Measurements from ENCODE around the gene SLC6A4.
"Not testable (repeated sequence)": the region's sequence is repeated elsewhere in the genome, so short reads cannot be mapped to it uniquely, and the experiment has no call there.

The SLC6A4 gene

DNA sequence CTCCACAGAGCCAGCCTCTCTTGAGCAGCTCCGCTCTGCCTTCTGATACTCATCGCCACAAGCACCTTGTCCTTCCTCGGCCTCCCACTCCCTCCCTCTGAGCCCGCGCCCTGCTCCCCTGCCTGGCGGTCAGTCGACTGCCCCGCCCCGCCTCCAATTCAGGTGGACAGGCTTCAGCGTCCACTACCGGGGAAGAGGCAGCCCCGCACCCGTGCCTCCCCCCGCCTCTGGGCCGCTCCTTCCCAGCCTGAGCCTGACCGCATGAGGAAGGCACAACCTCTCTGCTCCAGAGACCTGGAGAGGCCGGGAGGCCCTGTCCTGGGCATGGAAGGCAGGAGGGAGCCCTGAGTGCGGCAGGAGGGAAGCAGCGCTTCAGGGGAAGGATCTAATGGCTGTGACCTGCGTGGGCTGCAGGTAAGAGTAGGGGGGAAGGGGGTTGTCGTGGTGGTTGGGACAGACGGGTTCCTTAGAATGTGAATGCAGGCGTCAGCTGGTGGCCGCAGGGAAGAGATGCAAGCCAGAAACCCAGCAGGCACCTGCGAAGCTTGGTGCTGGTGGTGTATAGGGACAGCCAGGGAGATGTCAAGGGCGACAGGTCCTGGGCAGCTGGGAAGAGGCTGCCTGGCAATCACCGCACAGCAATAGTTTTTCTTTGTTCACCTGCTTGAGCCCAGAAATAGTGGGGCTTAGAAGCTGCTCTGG is 3.0 kb upstream of the SLC6A4 start:
- no peak for DNase-seq (ENCODE audit: low spot score)

DNA sequence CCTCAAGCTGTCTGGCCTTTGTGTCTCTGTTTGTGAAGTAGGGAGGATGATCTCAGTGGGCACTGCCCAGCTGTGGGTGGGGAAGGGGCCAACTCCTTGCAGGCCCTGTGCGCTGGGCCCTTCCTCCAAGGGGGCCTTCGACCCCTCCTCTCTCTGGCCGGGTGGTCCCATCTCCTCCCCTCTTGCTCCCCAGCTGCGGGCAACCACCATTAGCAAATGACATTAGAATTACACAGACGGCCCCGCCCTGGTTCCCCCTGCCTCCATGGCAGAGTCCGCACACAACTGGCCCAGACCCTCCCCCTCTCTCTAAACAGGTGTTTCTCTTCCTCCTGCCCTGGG is 2.5 kb upstream of the SLC6A4 start:
- DNase-seq (ENCODE audit: low spot score) = no peak

DNA sequence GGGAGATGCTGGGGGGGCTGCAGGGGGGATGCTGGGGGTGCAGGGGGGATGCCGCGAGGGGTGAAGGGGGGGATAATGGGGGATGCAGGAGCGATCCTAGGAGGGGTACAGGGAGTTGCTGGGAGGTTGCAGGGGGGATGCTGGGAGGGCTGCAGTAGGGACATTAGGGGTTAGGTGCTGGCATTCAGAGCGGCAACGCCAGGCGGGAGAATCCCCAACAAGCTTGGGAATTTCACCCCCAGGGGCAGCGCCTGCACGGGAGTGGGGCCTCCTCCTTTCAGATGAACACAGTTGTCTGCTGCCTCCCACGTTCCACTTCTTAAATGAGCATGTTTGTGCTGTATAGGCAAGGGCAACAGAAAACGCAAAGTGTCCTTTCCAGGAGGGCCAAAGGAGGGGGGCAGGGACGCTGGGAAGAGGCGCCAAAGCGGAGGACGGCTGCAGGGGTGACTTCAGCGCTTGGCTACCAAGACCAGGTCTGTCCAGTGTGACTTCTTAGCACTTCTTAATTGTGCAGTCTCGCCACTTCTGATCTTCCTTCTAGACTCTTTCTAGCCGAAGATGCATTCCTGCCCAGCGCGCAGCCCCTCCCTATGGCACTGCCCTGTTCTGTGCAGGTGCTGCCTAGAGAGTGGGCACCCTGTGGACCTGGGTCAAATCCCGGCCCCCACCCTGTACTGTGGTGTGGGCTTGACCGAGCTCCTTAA is 2.0 kb upstream of the SLC6A4 start:
- no peak for DNase-seq (ENCODE audit: low spot score)

DNA sequence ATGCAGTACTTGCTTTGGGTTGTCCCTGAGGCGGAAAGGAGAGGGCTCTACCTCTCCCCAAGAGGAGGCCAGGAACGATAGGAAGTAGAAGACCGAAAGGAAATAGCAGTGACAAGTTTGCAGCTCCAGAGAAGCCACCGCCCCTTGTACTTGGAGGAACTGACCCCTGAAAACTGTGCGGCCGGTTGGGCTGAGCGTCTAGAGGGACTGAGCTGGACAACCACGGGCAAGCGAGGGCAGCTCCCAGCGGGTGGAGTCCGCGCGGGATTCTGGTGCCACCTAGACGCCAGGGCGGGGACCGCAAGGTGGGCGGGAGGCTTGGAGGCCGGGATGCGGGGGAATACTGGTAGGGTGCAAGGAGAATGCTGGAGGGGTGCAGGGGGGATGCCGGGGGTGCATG is 1.3 kb upstream of the SLC6A4 start:
- peak; percentile 53 for DNase-seq (ENCODE audit: low spot score)

DNA sequence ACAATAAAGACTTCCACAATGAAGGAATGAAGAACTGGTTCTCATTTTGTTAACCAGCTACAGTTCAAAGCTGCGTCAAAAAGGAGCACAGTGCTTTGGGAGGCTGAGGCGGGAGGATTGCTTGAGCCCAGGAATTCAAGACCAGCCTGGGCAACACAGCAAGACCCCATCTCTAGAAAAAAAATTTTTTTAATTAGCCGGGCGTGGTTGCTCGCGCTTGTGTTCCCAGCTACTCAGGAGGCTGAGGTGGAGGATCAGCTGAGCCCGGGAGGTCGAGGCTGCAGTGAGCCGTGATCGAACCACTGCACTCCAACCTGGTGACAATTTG is 764 bp upstream of the SLC6A4 start:
- no peak for DNase-seq (ENCODE audit: low spot score)

DNA sequence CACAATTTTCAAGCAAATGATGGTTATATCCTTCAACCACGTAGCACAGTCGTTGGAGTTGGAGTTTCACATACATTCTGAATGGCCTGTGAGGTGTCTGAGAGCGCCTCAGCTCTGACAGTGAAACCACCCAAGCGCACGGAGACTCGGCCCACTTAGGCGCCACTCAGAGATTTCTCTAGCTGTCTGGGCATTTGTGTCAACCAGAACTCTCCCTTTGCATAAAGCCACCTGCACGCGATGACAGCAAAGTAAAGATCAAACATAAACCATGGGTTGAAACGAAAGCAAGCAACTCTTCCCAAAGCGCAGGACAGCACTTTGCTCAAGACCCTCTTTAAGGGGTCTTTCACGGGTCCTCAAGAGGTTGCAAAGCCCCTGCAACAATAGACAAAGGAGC is 533 bp downstream of the SLC6A4 start:
- no peak for DNase-seq (ENCODE audit: low spot score)

DNA sequence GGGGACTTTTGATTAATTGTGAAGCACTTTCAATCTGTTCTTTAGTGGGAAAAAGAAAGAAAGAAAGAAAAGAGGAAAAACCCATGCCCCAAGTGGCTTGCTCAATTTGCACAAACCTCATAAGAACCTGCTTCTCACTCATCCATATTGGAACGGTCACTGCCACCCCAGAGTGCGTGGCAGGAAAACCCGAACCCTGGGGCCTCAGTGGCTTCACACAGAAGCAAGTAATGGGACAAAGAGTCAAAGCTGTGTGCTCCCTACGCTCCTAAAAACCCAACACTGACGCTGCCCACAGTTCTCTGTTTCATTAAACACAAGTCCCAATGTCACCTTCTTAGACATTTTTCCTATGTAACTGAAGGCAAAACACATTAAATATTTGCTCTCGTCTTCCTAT is 1.2 kb downstream of the SLC6A4 start:
- no peak for DNase-seq (ENCODE audit: low spot score)

DNA sequence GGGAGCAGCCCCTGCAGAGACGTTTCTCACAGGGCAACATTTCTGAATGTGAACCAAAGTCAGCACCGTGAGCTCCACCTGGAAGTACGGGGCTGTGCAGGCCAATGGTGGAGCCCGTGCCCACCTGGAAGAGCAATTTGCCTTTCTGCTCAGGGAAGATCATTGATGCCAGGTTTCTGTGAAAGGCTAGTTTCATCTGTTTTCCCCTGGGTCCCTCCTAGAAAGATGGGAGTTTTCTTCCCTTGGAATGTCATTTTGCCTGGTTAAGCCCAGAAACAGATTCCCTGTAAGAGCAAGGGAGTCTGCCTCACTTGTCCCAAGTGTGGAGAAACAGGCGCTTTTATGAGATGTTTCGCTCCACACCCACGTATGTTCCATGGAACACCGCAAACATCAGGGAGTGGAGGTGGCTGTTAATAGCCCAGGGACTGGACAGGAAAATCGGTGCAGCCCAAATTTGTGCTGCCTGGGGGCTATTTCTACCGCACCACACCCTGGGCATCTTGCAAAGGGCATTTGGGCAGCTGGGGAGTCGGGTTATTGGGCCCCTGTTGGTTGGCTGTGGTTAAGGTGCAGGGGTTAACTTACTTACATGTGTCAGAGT is 2.6 kb downstream of the SLC6A4 start:
- no peak for DNase-seq (ENCODE audit: low spot score)

DNA sequence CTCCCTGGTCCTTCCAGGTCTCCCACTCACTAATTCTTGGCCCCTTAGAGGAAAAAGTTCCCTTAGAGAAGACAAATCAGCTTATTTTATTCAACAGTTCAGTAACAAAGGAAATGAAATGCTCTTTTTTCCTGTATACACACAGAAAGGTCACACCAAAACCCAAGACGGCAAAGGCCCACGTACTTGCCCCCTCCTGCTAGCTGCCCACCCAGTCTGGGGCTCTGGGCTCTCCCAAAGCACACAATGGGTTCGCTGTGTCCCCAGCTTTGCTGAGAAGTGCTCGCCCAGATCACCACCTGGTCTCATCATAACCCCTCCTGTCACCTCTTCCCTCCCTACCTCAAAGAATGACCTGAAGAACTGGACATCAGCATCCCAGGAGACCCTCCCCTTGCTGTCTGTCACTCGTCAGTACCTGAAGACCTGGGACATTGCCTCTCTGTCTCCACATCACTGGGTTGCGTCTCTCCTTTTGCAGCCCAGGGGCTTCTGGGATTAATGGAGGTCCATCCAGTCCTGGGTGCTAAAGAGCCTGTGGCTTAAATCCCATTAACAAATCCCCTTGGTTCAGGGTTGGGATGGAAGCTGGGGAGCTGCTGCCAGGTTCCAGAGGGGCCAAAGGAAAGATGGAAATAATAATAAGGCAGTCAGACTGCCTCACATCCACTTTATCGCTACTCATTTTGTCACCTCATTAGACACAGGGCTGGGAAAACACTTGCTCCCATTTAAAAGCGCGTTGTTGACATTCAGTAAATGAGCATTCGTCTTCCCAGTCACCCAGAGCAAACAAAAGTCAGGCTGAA is 3.3 kb downstream of the SLC6A4 start:
- DNase-seq (ENCODE audit: low spot score) = no peak

DNA sequence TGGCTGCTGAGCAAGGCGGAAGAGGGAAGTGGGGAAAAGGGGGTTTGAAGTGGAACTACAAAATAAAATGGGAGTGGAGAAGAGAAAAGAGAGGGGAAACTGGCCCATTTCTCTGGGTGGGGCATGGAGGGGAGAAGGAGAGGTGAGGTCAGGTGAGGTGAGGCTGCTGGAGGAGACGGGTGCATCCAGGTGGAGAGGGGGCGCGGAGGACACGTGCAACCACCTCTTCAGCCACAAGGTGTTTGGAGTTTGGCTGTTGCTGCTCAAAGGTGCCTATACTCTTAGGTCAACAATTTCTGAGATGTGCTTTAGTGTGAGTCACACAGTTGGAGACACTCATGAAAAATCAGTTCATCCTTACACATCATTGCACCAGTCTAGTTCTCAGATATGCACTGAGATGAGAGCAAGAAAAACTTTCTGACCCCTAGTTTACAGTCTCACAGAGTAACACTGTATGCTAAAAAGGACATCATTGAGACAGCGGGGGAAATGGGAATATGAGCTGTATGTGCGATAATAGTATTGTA is 4.8 kb downstream of the SLC6A4 start:
- peak; percentile 32 for DNase-seq (ENCODE audit: low spot score)

DNA sequence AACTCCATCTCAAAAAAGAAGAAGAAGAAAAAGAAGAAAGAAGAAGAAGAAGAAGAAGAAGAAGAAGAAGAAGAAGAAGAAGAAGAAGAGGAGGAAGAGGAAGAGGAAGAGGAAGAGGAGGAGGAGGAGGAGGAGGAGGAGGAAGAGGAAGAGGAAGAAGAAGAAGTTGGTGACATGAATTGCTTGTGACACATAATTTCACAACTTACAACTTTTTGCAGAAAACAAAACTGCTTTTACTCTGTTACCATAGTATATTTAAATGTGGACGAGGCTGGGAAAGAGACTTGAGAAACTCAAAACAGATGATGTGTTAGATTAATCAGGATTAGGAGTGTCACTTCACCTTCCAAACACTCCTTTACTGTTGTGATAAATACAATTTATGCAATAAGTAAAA is 5.5 kb downstream of the SLC6A4 start:
- not testable (repeated sequence) for DNase-seq (ENCODE audit: low spot score)

DNA sequence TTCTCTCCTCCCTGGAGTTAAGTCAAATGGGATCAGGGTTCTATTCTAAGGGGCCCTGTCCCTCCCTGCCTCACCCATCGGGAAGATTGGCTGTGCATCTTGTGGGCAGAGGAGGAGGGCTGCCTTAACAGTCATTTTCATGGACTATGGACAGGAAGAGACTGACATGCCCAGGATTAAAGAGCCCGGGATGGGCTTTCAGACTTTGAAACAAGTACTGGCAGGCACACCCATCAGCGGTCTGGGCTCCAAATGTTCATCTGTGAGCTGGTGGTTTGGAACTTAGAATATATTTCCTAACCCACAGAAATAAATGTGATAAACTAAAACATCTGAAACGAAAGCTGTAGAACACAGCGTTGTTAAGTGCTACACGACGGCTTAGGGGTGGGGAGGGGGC is 6.5 kb downstream of the SLC6A4 start:
- no peak for DNase-seq (ENCODE audit: low spot score)

DNA sequence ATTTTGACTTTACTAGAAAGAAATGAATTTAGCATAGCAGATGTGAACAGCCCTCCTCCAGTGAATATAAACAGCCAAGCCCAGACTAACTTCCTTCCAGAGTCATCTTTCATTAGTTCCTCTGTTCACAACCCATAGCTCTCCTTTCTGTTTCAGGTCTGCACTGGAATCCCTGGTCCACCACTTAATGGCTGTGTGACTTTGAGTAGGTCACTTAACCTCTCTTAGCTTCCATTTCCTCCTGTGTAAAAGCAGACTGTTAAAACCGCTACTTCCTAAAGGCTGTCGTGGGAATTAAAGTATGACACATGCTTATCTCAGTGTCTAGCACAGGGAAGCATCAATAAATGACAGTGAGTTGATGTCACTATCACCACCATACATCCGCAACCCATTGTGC is 7.5 kb downstream of the SLC6A4 start:
- DNase-seq (ENCODE audit: low spot score) = no peak

DNA sequence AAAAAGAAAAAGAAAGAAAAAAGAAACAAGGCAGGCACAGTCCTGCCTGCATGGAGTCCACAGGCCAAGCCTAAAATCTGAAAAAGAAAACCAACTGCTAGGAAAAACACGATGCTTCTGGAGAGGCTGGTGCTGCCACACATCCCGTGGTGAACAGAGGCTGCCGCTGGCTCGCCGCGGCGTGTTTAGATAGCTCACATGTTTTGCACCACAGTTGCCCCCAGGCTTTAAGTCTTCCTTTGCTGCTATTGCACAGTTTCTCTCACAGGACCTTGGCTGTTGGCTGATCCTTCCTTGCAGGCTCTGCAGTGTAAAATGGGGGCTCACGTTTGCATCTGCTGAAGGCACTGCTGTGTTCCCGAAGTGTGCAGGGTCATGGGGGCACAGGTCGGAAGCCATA is 8.6 kb downstream of the SLC6A4 start:
- DNase-seq (ENCODE audit: low spot score) = no peak

DNA sequence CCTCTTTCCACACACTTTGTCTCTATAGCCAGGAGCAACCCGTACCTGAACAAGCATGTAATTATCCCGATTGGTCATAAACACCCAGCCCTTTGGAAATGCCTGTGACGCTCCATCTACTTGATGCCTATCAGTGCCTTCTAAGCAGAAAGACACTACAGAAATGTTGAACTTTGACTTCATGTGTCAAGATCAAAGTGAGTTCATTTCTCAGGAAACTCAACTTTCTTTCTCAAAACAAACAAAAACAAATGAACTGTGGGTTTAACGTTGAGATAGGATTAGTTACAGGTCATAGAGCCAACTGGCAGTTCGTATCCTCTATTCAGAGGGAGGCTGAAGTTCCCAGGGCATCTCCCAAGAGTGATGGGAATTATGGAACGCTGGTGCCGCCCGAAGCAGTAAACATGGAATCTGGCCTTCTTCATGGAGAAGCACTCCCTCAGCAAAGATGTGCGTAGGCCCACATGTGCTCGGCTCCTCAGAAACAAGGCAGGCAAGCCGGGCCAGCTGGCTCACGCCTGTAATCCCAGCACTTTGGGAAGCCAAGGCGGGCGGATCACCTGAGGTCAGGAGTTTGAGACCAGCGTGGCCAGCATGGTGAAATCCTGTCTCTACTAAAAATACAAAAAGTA is 9.5 kb downstream of the SLC6A4 start:
- peak; percentile 24 for DNase-seq (ENCODE audit: low spot score)

DNA sequence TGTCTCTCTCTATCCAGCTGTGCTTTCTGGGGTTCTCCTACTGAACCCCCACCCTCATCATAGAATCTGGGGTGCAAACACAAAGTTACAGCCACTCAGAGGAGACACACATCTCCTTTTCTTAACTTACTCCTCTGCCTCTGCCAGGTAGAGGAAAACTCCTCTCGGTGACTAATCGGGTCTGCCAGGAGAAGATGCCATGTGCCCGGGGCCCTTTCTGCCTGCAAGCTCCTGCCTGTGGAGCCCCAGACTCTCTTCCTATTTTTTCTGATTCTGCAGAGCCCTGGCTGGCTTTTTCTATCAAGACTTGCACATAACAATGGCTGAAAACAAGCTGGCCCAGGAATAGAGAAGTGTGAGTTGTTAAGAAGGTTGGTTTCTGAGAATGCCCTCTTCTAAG is 10.4 kb downstream of the SLC6A4 start:
- DNase-seq (ENCODE audit: low spot score) = no peak

DNA sequence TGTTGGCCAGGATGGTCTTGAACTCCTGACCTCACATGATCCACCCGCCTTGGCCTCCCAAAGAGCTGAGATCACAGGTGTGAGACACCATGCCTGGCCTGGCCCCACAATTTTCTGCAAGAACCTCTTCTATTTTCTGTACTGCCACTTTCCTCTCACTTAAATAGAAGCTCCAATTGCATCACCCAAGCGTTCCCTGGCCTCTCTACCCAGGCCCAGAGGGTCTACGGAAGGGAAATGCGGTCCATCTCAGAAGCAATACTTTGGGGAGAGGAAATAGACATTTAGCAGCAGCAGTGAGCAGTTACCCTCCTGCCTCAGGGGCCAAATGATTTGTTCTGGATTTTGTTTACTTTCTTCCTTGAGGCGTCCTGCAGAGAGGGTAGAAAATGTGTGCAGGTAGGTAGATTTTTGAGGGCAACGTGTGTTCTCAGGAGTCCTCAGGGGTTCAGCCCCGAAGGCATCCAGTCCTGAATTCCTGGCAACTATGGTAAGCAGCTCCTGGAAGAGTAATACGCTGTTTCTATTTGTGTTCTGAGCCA is 11.0 kb downstream of the SLC6A4 start:
- DNase-seq (ENCODE audit: low spot score) = no peak

DNA sequence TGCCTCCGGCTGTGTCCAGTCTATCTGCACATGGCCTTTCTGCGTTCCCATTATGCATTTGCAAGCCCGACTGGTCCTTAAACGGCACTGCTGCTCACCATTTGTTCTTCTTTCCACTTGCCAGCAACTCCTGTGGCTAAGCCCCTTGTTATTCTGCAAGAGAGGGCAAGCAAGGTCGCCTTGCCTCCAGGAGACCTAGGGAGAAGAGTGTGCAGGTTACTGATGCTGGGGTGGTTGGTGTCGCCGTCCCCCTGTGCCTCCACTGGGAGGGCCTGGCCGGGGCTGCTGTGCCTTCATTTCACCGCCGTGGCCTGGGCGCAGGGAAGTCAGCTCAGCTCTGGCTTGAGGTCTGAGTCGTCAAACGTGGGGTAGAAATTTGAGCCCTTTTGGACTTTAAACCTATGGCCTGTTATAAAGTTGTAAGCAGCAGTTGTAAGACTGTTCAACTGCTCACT is 12.7 kb downstream of the SLC6A4 start:
- DNase-seq (ENCODE audit: low spot score) = no peak

DNA sequence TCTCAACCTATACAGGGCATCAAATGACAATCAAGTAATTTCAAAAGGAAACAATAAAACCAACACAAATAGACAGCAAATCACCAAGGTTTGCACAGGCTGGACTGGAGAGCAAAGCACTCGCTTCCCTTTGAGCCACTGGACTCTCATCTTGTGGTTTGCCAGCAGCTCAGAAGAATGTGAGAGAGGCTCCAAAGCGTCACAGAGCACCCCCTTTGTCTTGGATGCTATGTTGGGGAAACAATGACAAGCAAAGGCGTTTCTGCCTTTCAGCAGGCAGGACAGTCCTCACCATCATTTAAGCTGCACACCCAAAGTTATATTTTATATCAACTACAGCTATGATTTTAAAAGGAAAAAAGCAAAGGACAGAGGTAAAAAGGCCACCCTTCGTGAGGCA is 13.2 kb downstream of the SLC6A4 start:
- DNase-seq (ENCODE audit: low spot score) = no peak

DNA sequence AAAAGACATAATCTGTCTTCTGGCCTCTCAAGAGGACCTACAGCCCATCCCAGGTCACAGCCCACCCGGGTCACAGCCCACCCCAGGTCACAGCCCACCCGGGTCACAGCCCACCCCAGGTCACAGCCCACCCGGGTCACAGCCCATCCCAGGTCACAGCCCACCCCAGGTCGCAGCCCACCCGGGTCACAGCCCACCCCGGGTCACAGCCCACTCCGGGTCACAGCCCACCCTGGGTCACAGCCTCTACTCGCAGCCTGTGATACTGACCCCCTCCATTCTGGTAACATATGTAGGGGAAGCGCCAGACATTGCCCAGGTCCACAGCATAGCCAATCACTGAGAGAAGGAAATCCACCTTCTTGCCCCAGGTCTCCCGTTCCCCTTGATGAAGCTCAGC is 14.2 kb downstream of the SLC6A4 start:
- no peak for DNase-seq (ENCODE audit: low spot score)

DNA sequence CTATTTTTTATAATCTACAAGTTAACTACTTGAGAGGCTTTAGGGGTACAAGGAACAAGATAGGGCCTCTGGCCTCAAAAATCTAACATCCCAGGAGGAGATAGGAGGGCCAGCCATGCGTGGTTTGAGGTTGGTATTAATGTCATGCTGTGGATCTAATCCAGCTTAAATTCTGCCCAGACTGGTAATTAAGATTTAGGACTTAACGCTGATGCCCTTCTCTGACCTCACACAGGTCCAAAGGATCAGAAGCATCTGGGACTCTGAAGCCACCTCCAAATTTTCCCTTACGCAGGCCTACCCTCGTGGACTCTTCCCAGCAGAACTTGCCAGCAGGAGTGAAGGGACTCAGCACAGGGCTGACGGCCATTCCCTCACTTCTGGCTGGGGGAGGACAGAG is 15.1 kb downstream of the SLC6A4 start:
- DNase-seq (ENCODE audit: low spot score) = no peak

DNA sequence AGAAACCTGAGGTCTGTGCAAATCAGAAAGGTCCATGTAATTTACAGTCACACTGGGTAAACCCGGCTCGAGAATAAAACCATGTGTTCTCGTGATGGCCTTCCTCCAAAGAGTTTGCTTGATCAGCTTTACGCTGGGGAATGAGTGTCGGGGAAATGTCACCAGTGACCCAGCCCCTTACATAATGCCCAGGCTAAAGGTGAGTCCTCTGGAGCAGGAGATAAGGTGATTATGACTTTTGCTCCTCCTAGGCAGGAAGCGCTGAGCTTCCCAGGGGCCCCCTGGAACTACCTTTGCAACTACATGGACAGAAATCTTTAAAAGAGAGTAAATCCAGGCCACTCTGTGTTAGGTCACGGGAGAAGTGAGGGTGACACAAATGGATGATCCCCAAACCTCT is 15.7 kb downstream of the SLC6A4 start:
- no peak for DNase-seq (ENCODE audit: low spot score)
